NCI-H345 treated with DMSO at 0.1 percent for 48 hours (cell line): Measurements from ENCODE around the gene SORCS1.

Experiments used
- DNase-seq: peaks from one replicate; lab custom pipeline; 2025; ENCODE audit not compliant: unreplicated experiment; lab: John Stamatoyannopoulos, UW

Gene SORCS1

GRCh38 chr10:106557951-106558733 lies 606.4 kb downstream of the SORCS1 start:
- DNase-seq: no peak

DNA sequence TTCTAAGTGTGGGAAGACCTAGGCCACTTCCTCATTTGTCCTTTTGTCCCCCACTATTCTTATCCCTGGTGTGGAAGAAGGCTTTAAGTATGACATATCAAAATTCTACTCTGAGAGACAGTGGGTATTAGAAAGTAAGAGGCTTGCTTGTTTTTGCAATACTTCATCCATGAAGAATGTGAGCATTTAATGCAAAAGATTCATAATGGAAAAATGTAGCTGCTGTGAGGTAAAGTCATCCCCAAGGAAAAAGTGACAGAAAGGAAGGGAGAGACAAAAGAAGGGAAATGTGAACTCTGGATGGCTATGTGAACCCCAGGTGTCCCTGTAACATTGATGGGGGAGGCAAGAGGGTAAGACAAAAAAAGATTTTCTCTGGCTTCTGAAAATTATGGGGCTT lies 607.5 kb downstream of the SORCS1 start:
- no peak for DNase-seq

GRCh38 chr10:106555599-106555998 lies 608.9 kb downstream of the SORCS1 start:
- DNase-seq: no peak

DNA sequence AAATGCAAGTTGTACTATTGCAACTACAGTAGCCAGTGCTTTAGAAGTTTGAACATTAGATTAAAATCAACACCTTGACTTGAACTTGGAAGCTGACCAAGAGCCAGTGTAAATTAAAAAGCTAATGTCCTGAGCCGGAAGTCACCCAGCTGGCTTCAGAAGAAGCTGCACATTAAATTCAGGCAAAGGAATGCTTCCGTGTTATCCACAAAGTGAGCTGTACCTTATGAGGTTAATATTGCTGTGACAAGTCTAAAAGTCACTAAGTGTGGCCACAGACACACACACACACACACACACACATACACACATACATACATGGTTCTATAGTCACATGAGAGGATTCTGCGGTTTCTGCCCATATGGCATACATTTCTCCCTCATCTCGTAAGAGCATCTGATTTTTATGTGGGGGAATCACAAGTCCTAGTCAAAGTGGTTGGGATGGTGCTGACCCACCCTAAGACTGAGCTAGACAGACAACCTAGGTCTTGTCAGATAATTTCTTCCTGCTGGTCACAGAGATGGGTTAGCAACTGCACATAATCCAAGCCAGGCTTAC lies 612.9 kb downstream of the SORCS1 start:
- no peak for DNase-seq

DNA sequence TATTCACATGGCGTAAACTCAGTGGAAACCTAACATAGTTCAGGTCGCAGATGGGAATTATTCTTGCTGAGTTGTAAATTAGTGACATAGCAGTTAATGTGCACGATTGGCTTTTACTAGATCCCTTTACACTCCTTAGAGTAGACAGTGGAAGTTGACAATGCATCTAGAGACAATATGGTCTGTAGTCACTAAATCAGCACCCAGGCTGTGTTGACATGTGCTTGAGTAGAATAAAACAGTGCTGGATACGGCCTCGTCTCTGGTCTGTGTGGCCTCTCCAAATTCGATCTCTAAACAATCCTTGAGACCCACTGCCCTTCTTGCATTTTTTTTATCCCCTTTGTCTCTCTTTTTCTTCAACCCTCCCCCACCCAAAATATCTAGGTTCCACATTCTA lies 615.7 kb downstream of the SORCS1 start:
- no peak for DNase-seq

DNA sequence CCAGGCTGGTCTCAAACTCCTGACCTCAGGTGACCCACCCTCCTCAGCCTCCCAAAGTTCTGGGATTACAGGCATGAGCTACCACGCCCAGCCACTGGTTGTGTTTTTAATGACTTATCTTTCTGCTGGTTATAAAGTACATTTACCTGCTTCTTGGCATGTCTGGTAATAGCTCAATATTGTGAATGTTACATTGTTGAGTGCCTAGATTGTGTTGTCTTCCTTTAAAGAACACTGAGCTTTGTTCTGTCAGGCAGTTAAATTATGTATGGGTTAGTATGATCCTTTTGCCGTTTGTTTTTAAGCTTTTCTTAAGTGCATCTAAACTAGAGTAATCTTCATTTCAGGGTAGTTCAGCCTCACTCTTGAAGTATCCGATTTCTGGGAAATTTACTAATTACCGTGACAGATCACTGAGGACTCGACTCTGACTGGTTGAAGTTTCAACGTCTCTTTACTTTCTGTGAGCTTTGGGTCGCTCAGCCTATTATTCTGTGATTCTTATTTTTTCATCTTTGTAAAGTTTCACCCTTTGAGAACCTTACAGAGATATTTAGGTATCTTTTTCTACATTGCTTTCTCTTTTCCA lies 617.4 kb downstream of the SORCS1 start:
- DNase-seq: no peak

- DNase-seq: no peak
Observed at GRCh38 chr10:106542461-106542860, 622.0 kb downstream of the SORCS1 start.

GRCh38 chr10:106540645-106541044 lies 623.9 kb downstream of the SORCS1 start:
- DNase-seq: no peak

- DNase-seq: no peak
Observed at GRCh38 chr10:106537866-106538265, 626.6 kb downstream of the SORCS1 start.

GRCh38 chr10:106535304-106535953 lies 629.1 kb downstream of the SORCS1 start:
- DNase-seq: no peak

GRCh38 chr10:106534441-106534840 lies 630.1 kb downstream of the SORCS1 start:
- no peak for DNase-seq

DNA sequence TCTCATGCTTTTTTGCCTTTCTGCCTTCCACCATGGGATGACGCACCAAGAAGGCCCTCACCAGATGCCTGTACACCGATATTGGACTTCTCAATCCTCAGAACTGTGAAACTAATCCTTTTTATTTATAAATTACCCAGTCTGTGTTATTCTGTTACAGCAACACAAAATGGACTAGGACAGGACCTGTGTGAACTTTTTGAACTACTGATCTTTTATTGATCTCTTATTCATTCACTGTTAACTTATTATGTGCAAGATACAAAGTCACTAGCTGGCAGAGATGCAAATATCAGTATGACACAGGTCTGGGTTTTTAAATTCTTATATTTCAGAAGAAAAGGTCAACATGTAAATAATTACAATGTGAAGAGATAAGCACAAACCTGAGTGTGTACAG lies 635.8 kb downstream of the SORCS1 start:
- no peak for DNase-seq

DNA sequence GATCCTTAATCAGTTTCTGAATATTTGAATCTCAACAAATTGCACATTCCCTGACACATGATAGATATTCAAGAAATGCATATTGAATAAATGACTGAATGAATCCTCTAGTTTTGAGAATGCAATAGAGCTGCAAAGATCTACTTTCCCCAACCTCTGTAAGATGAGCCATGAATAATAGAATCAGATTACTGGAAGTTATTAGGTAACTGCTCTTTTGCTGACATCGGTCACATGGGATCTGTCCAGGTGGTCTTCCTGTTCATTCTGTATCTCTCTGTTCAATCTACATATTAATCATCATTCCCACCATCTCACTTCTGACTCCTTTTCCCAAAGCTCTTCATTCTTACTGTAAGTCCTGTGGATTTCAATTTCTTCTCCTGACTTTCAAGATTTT lies 638.7 kb downstream of the SORCS1 start:
- no peak for DNase-seq
